ENCODE data around the gene ETV6. TPM values are rescaled to one million over a fixed set of nuclear protein-coding genes. Genes with fewer than 3 reads are reported as not detected.

Gene ETV6
- total RNA-seq, 1 donor from 2014 or later = 33.4 TPM

- no peak for DNase-seq (ENCODE audit: low spot score)
- no peaks in the 10 kb centered on the region for H3K9me3 Mint-ChIP-seq (ENCODE audit: low read depth)
- peak overlapping the region; percentile 98 for H3K27ac Mint-ChIP-seq (ENCODE audit: unreplicated experiment)
- no peaks in the 10 kb centered on the region for H3K27me3 Mint-ChIP-seq (ENCODE audit: low read depth)
- H3K4me1 Mint-ChIP-seq (ENCODE audit: low read depth) = peaks cover 74% of the 10 kb centered on the region
- H3K36me3 Mint-ChIP-seq (ENCODE audit: low read depth) = peaks cover 9% of the 10 kb centered on the region
- H3K4me3 Mint-ChIP-seq (ENCODE audit: unreplicated experiment) = no peak overlapping the region
- no peak for TF ChIP-seq CTCF (IDR thresholded peaks at IDR 0.05)
Measured at GRCh38 chr12:11777962-11778361, 128.5 kb downstream of the ETV6 start.

GRCh38 chr12:11778713-11779685, 129.5 kb downstream of the ETV6 start:
- no peaks in the 10 kb centered on the region for H3K9me3 Mint-ChIP-seq (ENCODE audit: low read depth)
- H3K27ac Mint-ChIP-seq (ENCODE audit: unreplicated experiment) = peak overlapping the region; percentile 98
- no peak for TF ChIP-seq CTCF (IDR thresholded peaks at IDR 0.05)
- no peaks in the 10 kb centered on the region for H3K27me3 Mint-ChIP-seq (ENCODE audit: low read depth)
- peak overlapping the region; percentile 32 for H3K4me3 Mint-ChIP-seq (ENCODE audit: unreplicated experiment)
- H3K4me1 Mint-ChIP-seq (ENCODE audit: low read depth) = peaks cover 72% of the 10 kb centered on the region
- peaks cover 5% of the 10 kb centered on the region for H3K36me3 Mint-ChIP-seq (ENCODE audit: low read depth)
- no peak for DNase-seq (ENCODE audit: low spot score)

- Mint-ChIP-seq H3K4me1 (ENCODE audit: low read depth) (peaks cover 72% of the 10 kb centered on the region), H3K27me3 (ENCODE audit: low read depth) (no peaks in the 10 kb centered on the region), H3K36me3 (ENCODE audit: low read depth) (peaks cover 1% of the 10 kb centered on the region), H3K4me3 (ENCODE audit: unreplicated experiment) (no peak overlapping the region), H3K27ac (ENCODE audit: unreplicated experiment) (peak overlapping the region; percentile 20), H3K9me3 (ENCODE audit: low read depth) (no peaks in the 10 kb centered on the region)
- TF ChIP-seq CTCF (IDR thresholded peaks at IDR 0.05) = no peak
- DNase-seq (ENCODE audit: low spot score) = no peak
Measured at GRCh38 chr12:11780521-11781101, 131.1 kb downstream of the ETV6 start.

GRCh38 chr12:11782914-11783420, 133.5 kb downstream of the ETV6 start:
- DNase-seq (ENCODE audit: low spot score) = no peak
- no peak for TF ChIP-seq CTCF (IDR thresholded peaks at IDR 0.05)

GRCh38 chr12:11785712-11786111, 136.2 kb downstream of the ETV6 start:
- TF ChIP-seq CTCF (IDR thresholded peaks at IDR 0.05) = no peak
- Mint-ChIP-seq H3K27me3 (ENCODE audit: low read depth) (no peaks in the 10 kb centered on the region), H3K27ac (ENCODE audit: unreplicated experiment) (peak overlapping the region; percentile 2), H3K36me3 (ENCODE audit: low read depth) (no peaks in the 10 kb centered on the region), H3K4me1 (ENCODE audit: low read depth) (peaks cover 51% of the 10 kb centered on the region), H3K9me3 (ENCODE audit: low read depth) (no peaks in the 10 kb centered on the region), H3K4me3 (ENCODE audit: unreplicated experiment) (no peak overlapping the region)
- DNase-seq (ENCODE audit: low spot score) = no peak

More at GRCh38 chr12:11782914-11783420, 133.5 kb downstream of the ETV6 start:
- Mint-ChIP-seq H3K4me3 (ENCODE audit: unreplicated experiment) (no peak overlapping the region), H3K36me3 (ENCODE audit: low read depth) (no peaks in the 10 kb centered on the region), H3K4me1 (ENCODE audit: low read depth) (peaks cover 68% of the 10 kb centered on the region), H3K9me3 (ENCODE audit: low read depth) (no peaks in the 10 kb centered on the region), H3K27ac (ENCODE audit: unreplicated experiment) (no peak overlapping the region), H3K27me3 (ENCODE audit: low read depth) (no peaks in the 10 kb centered on the region)
